Activated CD4-positive, alpha-beta T cell treated with anti-CD3 and anti-CD28 coated beads, Interleukin-2, amount 10 ng/mL, durations not matched to agents 7 days and 5 days (primary cell): ENCODE measurements around the gene XXYLT1. TPM values are rescaled to one million over a fixed set of nuclear protein-coding genes. Genes with fewer than 3 reads are reported as not detected.

Experiments
- CTCF ChIA-PET: fragments of 350-600 bp; sonication (Branson Sonifier 250); formaldehyde crosslinking; loops from one replicate; lab custom pipeline; 2021; ENCODE audit warnings: antibody characterized with exemption; lab: Charles Lee
- POLR2A ChIA-PET: fragments of 350-600 bp; sonication (Branson Sonifier 250); formaldehyde crosslinking; loops from one replicate; lab custom pipeline; 2021; ENCODE audit warnings: antibody characterized with exemption; lab: Charles Lee
- DNase-seq: peaks from one replicate; pipeline ENCODE4 v3.0.0-alpha.2; 2020
- H3K27ac Mint-ChIP-seq: one replicate; pipeline ENCODE4 v1.8.0; 2021; ENCODE audit warnings: mild to moderate bottlenecking, moderate library complexity, mixed read lengths
- H3K27me3 Mint-ChIP-seq: one replicate; pipeline ENCODE4 v1.8.0; 2021; ENCODE audit warnings: mixed read lengths
- H3K36me3 Mint-ChIP-seq: one replicate; pipeline ENCODE4 v1.8.0; 2021; ENCODE audit warnings: low read depth, mixed read lengths
- H3K4me1 Mint-ChIP-seq: one replicate; pipeline ENCODE4 v1.8.0; 2021; ENCODE audit warnings: mixed read lengths
- H3K4me3 Mint-ChIP-seq: one replicate; pipeline ENCODE4 v1.8.0; 2021; ENCODE audit warnings: mild to moderate bottlenecking, moderate library complexity, mixed read lengths
- H3K9me3 Mint-ChIP-seq: one replicate; pipeline ENCODE4 v1.8.0; 2021; ENCODE audit warnings: mixed read lengths
- total RNA-seq, 2 experiments: library from RNA; stranded (reverse); gene quantifications; one replicate each; pipeline ENCODE4 v1.2.3, GENCODE V29; 2021

The XXYLT1 gene
- total RNA-seq, 2 experiments from 2014 or later = 7.7 to 7.8 TPM

DNA sequence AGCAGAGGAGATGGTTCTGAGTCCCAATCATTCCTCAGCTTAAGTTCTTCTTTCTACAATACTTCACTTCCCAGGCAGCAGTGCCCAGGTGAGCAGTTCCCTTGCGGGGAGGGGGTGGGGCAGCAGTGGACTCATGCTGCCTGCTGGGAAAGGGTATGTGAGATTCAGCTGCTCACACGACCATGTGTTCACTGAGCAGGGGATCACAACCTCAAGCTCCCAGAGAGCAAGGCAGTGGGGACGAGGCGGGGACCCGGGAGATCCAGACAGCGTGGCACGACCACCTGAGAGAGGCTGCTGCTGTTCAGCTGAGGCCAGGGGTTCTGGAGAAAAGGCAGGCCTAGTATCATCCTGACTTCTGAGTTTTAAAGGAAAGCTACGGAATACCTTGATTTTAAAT, 166.6 kb downstream of the XXYLT1 start:
- no peak for DNase-seq
- POLR2A ChIA-PET = no interaction called here
- Mint-ChIP-seq H3K27me3 (no peaks in the 10 kb centered on the region), H3K9me3 (no peaks in the 10 kb centered on the region), H3K4me1 (peaks cover 22% of the 10 kb centered on the region), H3K27ac (no peak overlapping the region), H3K4me3 (no peak overlapping the region), H3K36me3 (no peaks in the 10 kb centered on the region)
- CTCF ChIA-PET = interaction anchor here (2.8 kb wide), 1 partner anchor 11 kb away, joined by 8 read pairs; no protein-coding TSS in a partner anchor

DNA sequence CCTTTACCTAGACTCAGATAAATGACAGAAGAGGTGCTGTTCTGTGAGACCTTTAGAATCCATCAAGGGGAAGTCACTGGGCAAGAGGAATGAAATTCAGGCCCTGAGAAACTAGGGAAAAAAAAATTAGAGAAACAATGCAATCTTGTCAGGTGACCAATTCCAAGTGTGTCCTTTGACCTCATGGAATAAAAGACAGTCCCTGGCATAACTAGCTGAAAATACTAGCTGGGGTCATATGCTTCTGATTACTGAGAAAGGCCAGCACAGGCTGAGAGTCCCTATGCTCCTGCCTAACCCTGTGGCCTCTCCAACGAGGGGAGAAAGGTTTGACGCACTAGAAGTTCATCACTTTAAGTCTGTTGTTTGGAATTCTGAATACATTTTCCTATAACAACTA, 167.3 kb downstream of the XXYLT1 start:
- Mint-ChIP-seq H3K9me3 (no peaks in the 10 kb centered on the region), H3K27ac (no peak overlapping the region), H3K4me3 (no peak overlapping the region)

GRCh38 chr3:195102609-195103467, 168.1 kb downstream of the XXYLT1 start:
- ChIA-PET CTCF (no interaction called here), POLR2A (no interaction called here)
- no peaks in the 10 kb centered on the region for H3K9me3 Mint-ChIP-seq
- no peak overlapping the region for H3K27ac Mint-ChIP-seq
- H3K4me3 Mint-ChIP-seq = no peak overlapping the region
- H3K27me3 Mint-ChIP-seq = no peaks in the 10 kb centered on the region
- H3K36me3 Mint-ChIP-seq = no peaks in the 10 kb centered on the region
- H3K4me1 Mint-ChIP-seq = peaks cover 24% of the 10 kb centered on the region
- DNase-seq = no peak

More for the DNA sequence above, 167.3 kb downstream of the XXYLT1 start:
- no peaks in the 10 kb centered on the region for H3K27me3 Mint-ChIP-seq
- DNase-seq = no peak
- peaks cover 22% of the 10 kb centered on the region for H3K4me1 Mint-ChIP-seq
- ChIA-PET CTCF (no interaction called here), POLR2A (no interaction called here)
- H3K36me3 Mint-ChIP-seq = no peaks in the 10 kb centered on the region

DNA sequence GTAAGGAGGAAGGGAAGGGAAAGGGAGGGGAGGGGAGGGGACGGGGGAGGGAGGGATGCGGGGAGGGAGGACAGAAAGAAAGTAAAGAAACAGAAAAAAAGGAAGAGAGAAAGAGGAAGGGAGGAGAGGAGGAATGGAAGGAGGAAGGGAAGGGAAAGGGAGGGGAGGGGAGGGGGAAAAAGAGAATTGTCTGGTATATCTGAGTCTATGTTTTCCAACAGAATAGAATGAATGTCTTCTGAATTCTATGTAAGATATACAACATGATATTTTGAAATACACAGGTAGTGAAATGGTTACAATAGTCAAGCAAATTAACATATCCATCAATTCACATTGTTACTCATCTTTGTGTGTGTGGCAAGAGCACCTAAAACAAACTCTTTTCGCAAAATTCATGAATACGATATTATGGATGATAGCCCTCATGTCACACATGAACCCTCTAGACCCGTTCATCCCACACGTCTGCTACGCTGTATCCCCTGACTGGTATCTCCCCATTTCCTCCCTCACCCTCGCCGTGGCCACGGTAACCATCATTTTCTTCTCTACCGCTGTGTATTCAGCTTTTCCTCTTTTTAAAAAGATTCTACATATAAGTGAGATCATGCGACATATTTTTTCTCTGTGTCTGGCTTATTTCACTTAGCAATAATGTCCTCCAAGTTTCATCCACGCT, 168.9 kb downstream of the XXYLT1 start:
- H3K4me3 Mint-ChIP-seq = no peak overlapping the region
- H3K4me1 Mint-ChIP-seq = peaks cover 27% of the 10 kb centered on the region
- POLR2A ChIA-PET = no interaction called here
- H3K27ac Mint-ChIP-seq = no peak overlapping the region
- H3K9me3 Mint-ChIP-seq = no peaks in the 10 kb centered on the region
- H3K27me3 Mint-ChIP-seq = no peaks in the 10 kb centered on the region
- no peaks in the 10 kb centered on the region for H3K36me3 Mint-ChIP-seq
- CTCF ChIA-PET = no interaction called here
- DNase-seq = no peak

- Mint-ChIP-seq H3K27me3 (no peaks in the 10 kb centered on the region), H3K4me1 (peaks cover 25% of the 10 kb centered on the region), H3K27ac (no peak overlapping the region), H3K36me3 (no peaks in the 10 kb centered on the region), H3K4me3 (no peak overlapping the region), H3K9me3 (no peaks in the 10 kb centered on the region)
- ChIA-PET POLR2A (no interaction called here), CTCF (no interaction called here)
- DNase-seq = no peak
These were observed 169.9 kb downstream of the XXYLT1 start for GRCh38 chr3:195101001-195101583.

DNA sequence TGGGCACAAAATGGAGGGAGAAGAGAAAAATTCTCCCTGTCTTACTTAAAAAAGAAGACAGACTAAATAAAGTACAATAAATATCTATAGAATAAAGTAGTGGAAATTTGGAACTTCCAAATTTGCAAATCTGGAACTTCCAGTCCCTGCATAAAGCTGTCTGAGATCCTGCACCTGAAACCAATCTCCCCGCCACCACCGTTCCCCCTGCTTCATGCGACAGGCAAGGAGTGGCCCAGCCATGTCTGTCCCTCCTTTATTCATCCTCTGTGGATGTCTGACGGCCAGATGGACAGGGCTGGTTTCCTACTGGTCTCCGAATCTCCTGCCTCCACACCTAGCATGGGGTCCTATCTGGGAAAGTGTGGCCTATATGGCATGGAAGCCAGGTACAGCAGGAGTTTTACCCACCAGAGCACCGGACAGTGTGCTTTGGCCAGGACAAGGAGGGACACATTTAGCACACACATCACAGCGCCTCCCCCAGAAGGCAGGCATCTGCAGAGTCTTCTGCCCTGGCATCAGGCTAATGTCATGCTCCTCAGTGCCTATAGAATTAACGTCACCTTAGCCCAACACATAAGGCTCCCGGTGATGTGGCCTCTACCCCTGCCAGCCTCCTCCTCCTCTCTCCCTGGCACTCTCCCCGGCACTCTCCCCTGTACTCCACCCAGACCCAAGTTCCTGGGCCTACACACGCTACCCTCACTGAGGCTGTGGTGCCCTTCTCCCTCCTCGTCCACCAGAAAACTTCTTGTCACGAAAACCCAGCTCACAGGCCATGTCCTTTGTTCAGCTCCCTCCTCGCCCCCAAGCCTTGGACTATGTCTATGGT, 170.8 kb downstream of the XXYLT1 start:
- H3K27ac Mint-ChIP-seq = no peak overlapping the region
- no peaks in the 10 kb centered on the region for H3K27me3 Mint-ChIP-seq
- no peak overlapping the region for H3K4me3 Mint-ChIP-seq
- ChIA-PET POLR2A (no interaction called here), CTCF (interaction anchor here (0.6 kb wide), 1 partner anchor 473 kb away, joined by 3 read pairs; no protein-coding TSS in a partner anchor)
- no peak for DNase-seq
- no peaks in the 10 kb centered on the region for H3K36me3 Mint-ChIP-seq
- no peaks in the 10 kb centered on the region for H3K9me3 Mint-ChIP-seq
- H3K4me1 Mint-ChIP-seq = peaks cover 28% of the 10 kb centered on the region

DNA sequence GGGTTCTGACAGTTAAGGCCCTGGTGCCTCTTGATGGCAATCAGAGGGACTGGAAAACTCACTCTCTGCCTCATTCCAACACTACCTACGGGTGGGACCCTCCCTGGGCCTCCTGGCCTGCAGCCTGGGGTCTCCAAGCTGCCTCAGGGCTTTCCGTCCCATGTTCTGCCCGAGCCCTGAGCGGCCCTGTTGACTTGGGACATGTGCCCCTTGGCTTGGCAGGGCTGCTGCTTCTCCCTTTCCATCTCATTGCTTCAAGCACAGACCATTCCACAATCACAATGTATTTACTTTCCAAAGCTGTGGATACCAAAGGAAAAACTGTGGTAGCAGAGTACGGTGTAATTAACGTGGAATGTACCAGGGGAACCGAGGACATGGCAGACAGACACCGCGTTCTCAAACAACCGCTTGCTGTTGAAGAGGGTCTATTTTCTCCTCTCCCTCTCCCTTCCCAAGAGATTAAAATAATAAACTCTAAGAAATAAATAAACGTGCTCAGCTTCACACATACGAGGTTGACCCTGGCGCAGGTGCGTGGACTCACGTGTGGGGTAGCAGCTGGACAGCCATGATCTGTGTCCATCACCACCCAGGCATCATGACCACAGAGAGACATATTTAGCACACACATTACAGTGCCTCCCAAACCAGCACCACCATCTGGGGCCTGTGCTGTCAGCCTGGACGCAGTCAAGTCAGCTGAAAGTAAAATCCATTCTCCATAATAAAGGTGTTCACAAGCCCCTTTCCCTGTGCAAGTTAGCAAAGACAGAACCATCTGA, 172.0 kb downstream of the XXYLT1 start:
- H3K9me3 Mint-ChIP-seq = no peaks in the 10 kb centered on the region
- CTCF ChIA-PET = interaction anchor here (1.0 kb wide), 1 partner anchor 10 kb away, joined by 3 read pairs; no protein-coding TSS in a partner anchor

DNA sequence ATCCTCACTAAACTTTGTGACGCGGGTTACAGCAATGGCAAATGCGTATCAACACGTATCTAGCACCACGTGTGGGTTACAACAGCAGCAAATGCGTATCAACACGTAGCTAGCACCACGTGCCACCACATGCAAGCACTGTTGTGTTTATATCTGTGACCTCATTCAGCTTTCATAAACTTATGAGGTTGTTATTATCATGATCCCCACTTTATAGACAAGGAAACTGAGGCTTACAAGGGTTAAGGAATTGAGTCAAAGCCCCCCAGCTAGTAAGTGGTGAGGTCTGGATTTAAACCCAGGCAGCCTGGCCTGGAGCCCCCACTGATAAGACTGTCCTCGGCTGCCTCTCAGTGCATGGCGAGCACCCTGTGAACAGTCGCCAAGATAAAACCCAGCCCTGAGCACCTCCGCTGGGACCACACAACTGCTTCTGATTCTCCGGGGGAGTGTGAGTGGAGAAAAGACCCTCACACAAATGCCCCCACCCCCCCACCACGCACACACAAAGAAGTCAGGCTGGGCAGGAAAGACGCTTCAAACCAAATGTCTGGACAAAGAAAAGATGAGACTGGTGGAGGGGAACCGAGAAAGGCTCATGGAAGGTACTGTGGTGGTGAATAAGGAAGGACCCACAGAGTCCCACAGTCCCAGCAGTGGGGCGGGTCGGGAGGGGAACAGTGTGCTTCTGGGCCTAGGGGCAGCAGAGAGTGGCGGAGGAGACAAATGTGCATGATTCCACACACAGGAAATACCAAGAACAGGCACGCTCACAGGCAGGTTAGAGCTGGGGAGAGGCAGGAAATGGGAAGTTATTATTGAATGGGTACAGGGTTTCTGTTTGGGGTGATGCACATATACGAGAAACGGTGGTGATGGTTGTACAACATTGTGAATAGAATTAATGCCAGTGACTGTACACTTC, 173.4 kb downstream of the XXYLT1 start:
- no peaks in the 10 kb centered on the region for H3K9me3 Mint-ChIP-seq

More for the DNA sequence above, 172.0 kb downstream of the XXYLT1 start:
- no peak for DNase-seq
- POLR2A ChIA-PET = no interaction called here
- H3K4me1 Mint-ChIP-seq = peaks cover 28% of the 10 kb centered on the region
- no peaks in the 10 kb centered on the region for H3K36me3 Mint-ChIP-seq
- no peaks in the 10 kb centered on the region for H3K27me3 Mint-ChIP-seq
- H3K27ac Mint-ChIP-seq = no peak overlapping the region
- H3K4me3 Mint-ChIP-seq = no peak overlapping the region

DNA sequence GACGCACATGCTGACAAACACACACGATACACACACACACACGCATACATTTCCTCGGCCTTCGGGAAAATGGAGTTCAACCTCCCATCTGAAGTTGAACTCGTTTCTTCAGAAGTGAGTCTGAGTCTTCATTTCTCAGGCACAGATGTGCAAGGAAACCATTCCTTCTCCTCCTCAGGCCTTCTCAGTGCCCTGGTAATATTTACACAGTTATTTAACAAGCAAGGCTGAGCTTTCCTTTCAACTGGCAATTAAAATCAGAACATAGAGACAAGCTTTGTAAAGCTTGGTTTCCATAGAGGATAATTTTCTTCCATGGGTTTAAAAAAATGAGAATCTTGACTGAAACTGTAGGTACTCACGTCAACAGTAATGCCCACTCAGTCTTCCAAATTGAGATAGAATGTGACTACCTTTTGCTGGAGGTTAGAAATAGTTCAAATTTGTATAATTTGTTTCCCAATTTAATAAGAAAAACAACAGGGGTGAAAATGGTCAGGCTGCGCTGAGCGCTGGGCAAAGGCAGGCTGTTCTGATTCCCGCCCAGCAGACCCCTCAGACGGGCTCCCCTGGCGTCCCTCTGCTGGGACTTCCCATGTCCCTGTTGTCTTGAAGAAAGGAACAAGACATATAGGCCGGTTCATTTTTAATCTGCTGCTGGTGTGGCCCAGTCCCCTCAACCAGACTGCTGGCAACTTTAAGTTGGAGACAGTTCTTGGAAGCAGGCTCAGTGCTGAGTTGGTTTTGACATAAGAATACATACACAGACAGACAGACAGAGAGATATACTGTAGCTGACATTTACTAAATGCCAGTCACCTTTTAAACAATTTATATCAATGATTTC, 174.3 kb downstream of the XXYLT1 start:
- peaks cover 23% of the 10 kb centered on the region for H3K4me1 Mint-ChIP-seq
- H3K4me3 Mint-ChIP-seq = no peak overlapping the region
- POLR2A ChIA-PET = no interaction called here
- H3K9me3 Mint-ChIP-seq = no peaks in the 10 kb centered on the region
- H3K36me3 Mint-ChIP-seq = no peaks in the 10 kb centered on the region
- CTCF ChIA-PET = no interaction called here
- H3K27ac Mint-ChIP-seq = no peak overlapping the region
- no peaks in the 10 kb centered on the region for H3K27me3 Mint-ChIP-seq
- DNase-seq = no peak

More for the DNA sequence above, 173.4 kb downstream of the XXYLT1 start:
- POLR2A ChIA-PET = interaction anchor here (0.6 kb wide), 1 partner anchor 422 kb away, joined by 3 read pairs; no protein-coding TSS in a partner anchor
- Mint-ChIP-seq H3K4me3 (no peak overlapping the region), H3K27me3 (no peaks in the 10 kb centered on the region), H3K27ac (no peak overlapping the region), H3K36me3 (no peaks in the 10 kb centered on the region), H3K4me1 (peaks cover 28% of the 10 kb centered on the region)
- no peak for DNase-seq
- CTCF ChIA-PET = no interaction called here

- Mint-ChIP-seq H3K27ac (no peak overlapping the region), H3K36me3 (no peaks in the 10 kb centered on the region), H3K27me3 (no peaks in the 10 kb centered on the region), H3K9me3 (no peaks in the 10 kb centered on the region), H3K4me3 (no peak overlapping the region), H3K4me1 (peaks cover 18% of the 10 kb centered on the region)
- ChIA-PET CTCF (no interaction called here), POLR2A (no interaction called here)
- DNase-seq = no peak
These were observed 174.9 kb downstream of the XXYLT1 start for GRCh38 chr3:195096053-195096452.
